ENCODE data around the gene EYA4. TPM values are rescaled to one million over a fixed set of nuclear protein-coding genes. Genes with fewer than 3 reads are reported as not detected.

EYA4 gene
- polyA plus RNA-seq, 1 of the 3 experiments (the other 2 are of a cell fraction) = 0.08 TPM

GRCh38 chr6:133268621-133269020 is 27.5 kb downstream of the EYA4 start:
- no peak overlapping the region for H3K9ac ChIP-seq
- no peak overlapping the region for H3K27ac ChIP-seq (ENCODE audit: low read depth in 2 of 2, low read length in 1 of 2)
- TF ChIP-seq RAD21 (IDR thresholded peaks at IDR 0.05; ENCODE audit: low read length) = no peak
- TF ChIP-seq TAF1 (IDR thresholded peaks at IDR 0.05; ENCODE audit: borderline replicate concordance, low read depth, low read length) = no peak
- TF ChIP-seq FOSL2 (IDR thresholded peaks at IDR 0.05; ENCODE audit: borderline replicate concordance, low read depth) = no peak
- TF ChIP-seq FOXJ3 (CRISPR knock-in tag; IDR thresholded peaks at IDR 0.05) = no peak
- TF ChIP-seq, protein P1, sequence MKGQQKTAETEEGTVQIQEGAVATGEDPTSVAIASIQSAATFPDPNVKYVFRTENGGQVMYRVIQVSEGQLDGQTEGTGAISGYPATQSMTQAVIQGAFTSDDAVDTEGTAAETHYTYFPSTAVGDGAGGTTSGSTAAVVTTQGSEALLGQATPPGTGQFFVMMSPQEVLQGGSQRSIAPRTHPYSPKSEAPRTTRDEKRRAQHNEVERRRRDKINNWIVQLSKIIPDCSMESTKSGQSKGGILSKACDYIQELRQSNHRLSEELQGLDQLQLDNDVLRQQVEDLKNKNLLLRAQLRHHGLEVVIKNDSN (IDR thresholded peaks at IDR 0.05; ENCODE audit: borderline replicate concordance, low read depth) = no peak
- TF ChIP-seq, protein P2, sequence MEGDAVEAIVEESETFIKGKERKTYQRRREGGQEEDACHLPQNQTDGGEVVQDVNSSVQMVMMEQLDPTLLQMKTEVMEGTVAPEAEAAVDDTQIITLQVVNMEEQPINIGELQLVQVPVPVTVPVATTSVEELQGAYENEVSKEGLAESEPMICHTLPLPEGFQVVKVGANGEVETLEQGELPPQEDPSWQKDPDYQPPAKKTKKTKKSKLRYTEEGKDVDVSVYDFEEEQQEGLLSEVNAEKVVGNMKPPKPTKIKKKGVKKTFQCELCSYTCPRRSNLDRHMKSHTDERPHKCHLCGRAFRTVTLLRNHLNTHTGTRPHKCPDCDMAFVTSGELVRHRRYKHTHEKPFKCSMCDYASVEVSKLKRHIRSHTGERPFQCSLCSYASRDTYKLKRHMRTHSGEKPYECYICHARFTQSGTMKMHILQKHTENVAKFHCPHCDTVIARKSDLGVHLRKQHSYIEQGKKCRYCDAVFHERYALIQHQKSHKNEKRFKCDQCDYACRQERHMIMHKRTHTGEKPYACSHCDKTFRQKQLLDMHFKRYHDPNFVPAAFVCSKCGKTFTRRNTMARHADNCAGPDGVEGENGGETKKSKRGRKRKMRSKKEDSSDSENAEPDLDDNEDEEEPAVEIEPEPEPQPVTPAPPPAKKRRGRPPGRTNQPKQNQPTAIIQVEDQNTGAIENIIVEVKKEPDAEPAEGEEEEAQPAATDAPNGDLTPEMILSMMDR (IDR thresholded peaks at IDR 0.05) = no peak
- TF ChIP-seq MAX (IDR thresholded peaks at IDR 0.05; ENCODE audit: low read depth) = no peak
- no peak for TF ChIP-seq FOXM1 (IDR thresholded peaks at IDR 0.05; ENCODE audit: low read depth)
- no peak for TF ChIP-seq CHD2 (IDR thresholded peaks at IDR 0.05; ENCODE audit: low read length, partially characterized antibody)
- TF ChIP-seq NFIC (IDR thresholded peaks at IDR 0.05; ENCODE audit: borderline replicate concordance) = no peak
- TF ChIP-seq GATA2 (CRISPR knock-in tag; IDR thresholded peaks at IDR 0.05) = no peak
- no peak for TF ChIP-seq SIN3A (IDR thresholded peaks at IDR 0.05; ENCODE audit: borderline replicate concordance, low read depth, low read length)
- H3K27me3 ChIP-seq (ENCODE audit: insufficient read depth) = no peaks in the 10 kb centered on the region
- no peaks in the 10 kb centered on the region for H3F3A ChIP-seq (replicated peaks; ENCODE audit: insufficient read depth)
- CTCF ChIA-PET = interaction anchor here (0.6 to 0.8 kb wide), 2 partner anchors 22 to 653 kb away, joined by 3 read pairs; no protein-coding TSS in a partner anchor
- H4K20me1 ChIP-seq (ENCODE audit: insufficient read depth) = no peaks in the 10 kb centered on the region
- no peak for DNase-seq
- WGBS (ENCODE audit: low lambda C conversion rate) = 29% methylated on average over 4 of the region's 5 CpGs
- POLR2A ChIA-PET = no interaction called here
- H3K36me3 ChIP-seq (replicated peaks in 1 of 2; ENCODE audit: control insufficient read depth in 1 of 2, insufficient read depth in 2 of 2, low read length in 1 of 2) = no peaks in the 10 kb centered on the region
- H3K9me2 ChIP-seq = no peaks in the 10 kb centered on the region
- H3K4me1 ChIP-seq (ENCODE audit: control insufficient read depth in 1 of 2, insufficient read depth in 2 of 2, low read depth in 1 of 2, low read length in 1 of 2) = no peaks in the 10 kb centered on the region
- H3K79me2 ChIP-seq (ENCODE audit: insufficient read depth) = no peaks in the 10 kb centered on the region
- H2AFZ ChIP-seq (ENCODE audit: low read depth) = no peak overlapping the region
- H3K9me3 ChIP-seq = no peaks in the 10 kb centered on the region
- no peak overlapping the region for H3K4me3 ChIP-seq (ENCODE audit: low read depth in 2 of 2, low read length in 1 of 2)
- H3K4me2 ChIP-seq = no peak overlapping the region

GRCh38 chr6:133274813-133275212 is 33.7 kb downstream of the EYA4 start:
- 46% methylated on average over 4 of the region's 4 CpGs for WGBS (ENCODE audit: low lambda C conversion rate)
- Histone ChIP-seq H3K4me1 (ENCODE audit: control insufficient read depth in 1 of 2, insufficient read depth in 2 of 2, low read depth in 1 of 2, low read length in 1 of 2) (no peaks in the 10 kb centered on the region), H3K9ac (no peak overlapping the region), H3K27me3 (ENCODE audit: insufficient read depth) (no peaks in the 10 kb centered on the region), H3K4me2 (no peak overlapping the region), H3K36me3 (replicated peaks in 1 of 2; ENCODE audit: control insufficient read depth in 1 of 2, insufficient read depth in 2 of 2, low read length in 1 of 2) (no peaks in the 10 kb centered on the region), H3K9me3 (no peaks in the 10 kb centered on the region), H4K20me1 (ENCODE audit: insufficient read depth) (no peaks in the 10 kb centered on the region), H3K4me3 (ENCODE audit: low read depth in 2 of 2, low read length in 1 of 2) (no peak overlapping the region), H3K79me2 (ENCODE audit: insufficient read depth) (no peaks in the 10 kb centered on the region), H2AFZ (ENCODE audit: low read depth) (no peak overlapping the region), H3F3A (replicated peaks; ENCODE audit: insufficient read depth) (no peaks in the 10 kb centered on the region), H3K9me2 (no peaks in the 10 kb centered on the region), H3K27ac (ENCODE audit: low read depth in 2 of 2, low read length in 1 of 2) (no peak overlapping the region)
- CTCF ChIA-PET = no interaction called here
- DNase-seq = no peak
- POLR2A ChIA-PET = no interaction called here
- no peak for TF ChIP-seq TEAD4 (IDR thresholded peaks at IDR 0.05; ENCODE audit: borderline replicate concordance, insufficient read depth)
- TF ChIP-seq SIN3A (IDR thresholded peaks at IDR 0.05; ENCODE audit: borderline replicate concordance, low read depth, low read length) = no peak
- TF ChIP-seq, protein P2 (IDR thresholded peaks at IDR 0.05) = no peak
- TF ChIP-seq EP300 (IDR thresholded peaks at IDR 0.05; ENCODE audit: borderline replicate concordance in 1 of 2, low read depth in 1 of 2, low read length in 1 of 2) = no peak
- no peak for TF ChIP-seq PBX3 (IDR thresholded peaks at IDR 0.05)
- TF ChIP-seq JUND (IDR thresholded peaks at IDR 0.05) = no peak
- no peak for TF ChIP-seq ELF1 (IDR thresholded peaks at IDR 0.05)
- no peak for TF ChIP-seq MAX (IDR thresholded peaks at IDR 0.05; ENCODE audit: low read depth)
- no peak for TF ChIP-seq REST (IDR thresholded peaks at IDR 0.05; ENCODE audit: low read depth, low read length)
